Upper lobe of left lung (tissue), 6 donors: ENCODE measurements around the gene SEC22A. TPM values are rescaled to one million over a fixed set of nuclear protein-coding genes. Genes with fewer than 3 reads are reported as not detected.

Experiments
- ATAC-seq, 2 donors: fragments of 200-7000 bp; cut with Tn5 transposase; one replicate each; pipeline ENCODE4 v1.9.1; 2022; ENCODE audit warnings: mild to moderate bottlenecking in 2 of 2, moderate library complexity in 2 of 2; ENCODE audit not compliant: low FRiP score in 2 of 2
- DNase-seq, 2 donors: peaks; one replicate each; pipeline ENCODE4 v3.0.0-alpha.2; 2019 to 2020
- H3K27ac ChIP-seq, 4 donors: fragments of 200-600 bp; sonication (generic); one replicate each; pipeline ENCODE4 v1.5.1; 2016 to 2019
- H3K27me3 ChIP-seq, 4 donors: fragments of 200-600 bp; sonication (generic); one replicate each; pipeline ENCODE4 v1.5.1; 2017 to 2019
- H3K36me3 ChIP-seq, 4 donors: fragments of 200-600 bp; sonication (generic); one replicate each; pipeline ENCODE4 v1.5.1; 2016 to 2019
- H3K4me1 ChIP-seq, 4 donors: fragments of 200-600 bp; sonication (generic); one replicate each; pipeline ENCODE4 v1.5.1; 2018 to 2019
- H3K4me3 ChIP-seq, 4 donors: fragments of 200-600 bp; sonication (generic); one replicate each; pipeline ENCODE4 v1.5.1; 2017 to 2019; ENCODE audit warnings: mild to moderate bottlenecking in 2 of 4, moderate library complexity in 1 of 4
- H3K9me3 ChIP-seq, 4 donors: fragments of 200-600 bp; sonication (generic); one replicate each; pipeline ENCODE4 v1.5.1; 2018 to 2019
- CTCF ChIP-seq, 6 experiments: fragments of 450-650 bp in 4 of 6; fragments of 200-600 bp in 2 of 6; sonication (generic) in 2 of 6; IDR thresholded peaks; one replicate each; pipeline ENCODE4 v1.5.1; 2016 to 2019; ENCODE audit warnings: antibody characterized with exemption in 6 of 6
- EP300 ChIP-seq, 4 donors: sonication (generic); formaldehyde crosslinking; IDR thresholded peaks; one replicate each; pipeline ENCODE4 v1.5.1; 2017; ENCODE audit warnings: antibody characterized with exemption in 4 of 4, control low read depth in 2 of 4
- POLR2A ChIP-seq, 4 donors: fragments of 450-650 bp; IDR thresholded peaks; one replicate each; pipeline ENCODE4 v1.5.1; 2016 to 2017; ENCODE audit warnings: antibody characterized with exemption in 4 of 4, mild to moderate bottlenecking in 2 of 4
- POLR2AphosphoS5 ChIP-seq, 2 donors: sonication (generic); formaldehyde crosslinking; IDR thresholded peaks; one replicate each; pipeline ENCODE4 v1.5.1; 2017; ENCODE audit warnings: antibody characterized with exemption in 2 of 2
- WGBS, 2 donors: methylation state at CpG; one replicate each; pipeline ENCODE4 v1.1.5; 2017 to 2018; 5-methylcytosine and 5-hydroxymethylcytosine counted together
- total RNA-seq, 6 donors: library from RNA; depleted of rRNA in 4 of 6; stranded (reverse); fragments of >200 nt in 4 of 6; gene quantifications; one replicate each; pipeline versions ENCODE4 v1.1.0 to v1.2.1, GENCODE V29; 2016 to 2021
- donor health status: DM: no; HTN: no; CAD: no; lungs with moderate emphysema.
- donor health status: DM: no; HTN: yes; CAD: no; lungs with severe emphysema.

Gene SEC22A
- total RNA-seq, 6 donors from 2014 or later, result 5.5 to 22.5 (median 12.3) TPM

GRCh38 chr3:123317716-123318115 lies 116.0 kb downstream of the SEC22A start:
- Histone ChIP-seq H3K9me3 (no peaks in the 10 kb centered on the region), H3K36me3 (no peaks in the 10 kb centered on the region), H3K4me1 (no peaks in the 10 kb centered on the region), H3K4me3 (no peak overlapping the region), H3K27ac (no peak overlapping the region), H3K27me3 (no peaks in the 10 kb centered on the region)
- no peak for ATAC-seq
- TF ChIP-seq POLR2AphosphoS5 (IDR thresholded peaks at IDR 0.05) (no peak), EP300 (IDR thresholded peaks at IDR 0.05) (no peak), POLR2A (IDR thresholded peaks at IDR 0.05) (no peak), CTCF (IDR thresholded peaks at IDR 0.05) (no peak)
- DNase-seq, result no peak
- 84 to 91% methylated on average over 14 of the region's 14 CpGs for WGBS, 2 donors

- no peaks in the 10 kb centered on the region for H3K4me1 ChIP-seq
- DNase-seq, result no peak
Observed at GRCh38 chr3:123318374-123318773, 116.6 kb downstream of the SEC22A start.

DNA sequence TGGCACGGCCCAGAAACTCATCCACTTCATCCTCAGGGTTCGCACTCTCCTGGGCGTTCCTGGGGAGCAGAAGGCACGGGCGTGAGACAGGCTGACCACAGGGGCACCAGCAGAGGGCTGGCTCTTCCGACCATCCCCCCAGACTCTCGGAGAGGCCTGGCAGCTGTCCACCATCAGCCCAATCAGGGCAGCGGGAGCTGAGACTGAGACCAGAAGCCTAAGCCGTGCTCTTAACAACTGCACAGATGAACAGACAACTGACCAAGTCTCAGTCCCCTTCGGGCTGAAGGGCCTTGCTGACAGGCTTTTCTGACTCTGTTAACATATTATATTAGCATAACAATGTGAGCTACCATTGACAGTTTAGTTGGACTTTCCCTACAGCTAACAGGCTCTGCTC lies 118.0 kb downstream of the SEC22A start:
- H3K4me1 ChIP-seq, result no peaks in the 10 kb centered on the region
- WGBS, 2 donors, result 40 to 53% methylated on average over 3 to 10 of the region's 10 CpGs
- H3K9me3 ChIP-seq, result no peaks in the 10 kb centered on the region
- H3K36me3 ChIP-seq, result no peaks in the 10 kb centered on the region
- TF ChIP-seq POLR2A (IDR thresholded peaks at IDR 0.05), result no peak
- no peak for TF ChIP-seq CTCF (IDR thresholded peaks at IDR 0.05)
- no peak for TF ChIP-seq POLR2AphosphoS5 (IDR thresholded peaks at IDR 0.05)
- TF ChIP-seq EP300 (IDR thresholded peaks at IDR 0.05), result no peak
- no peak overlapping the region for H3K27ac ChIP-seq
- DNase-seq (no peak), ATAC-seq (no peak)
- no peaks in the 10 kb centered on the region for H3K27me3 ChIP-seq
- no peak overlapping the region for H3K4me3 ChIP-seq

More at GRCh38 chr3:123318374-123318773, 116.6 kb downstream of the SEC22A start:
- no peak for TF ChIP-seq EP300 (IDR thresholded peaks at IDR 0.05)
- TF ChIP-seq POLR2AphosphoS5 (IDR thresholded peaks at IDR 0.05), result no peak
- TF ChIP-seq POLR2A (IDR thresholded peaks at IDR 0.05), result no peak
- TF ChIP-seq CTCF (IDR thresholded peaks at IDR 0.05), result no peak
- Histone ChIP-seq H3K4me3 (no peak overlapping the region), H3K27me3 (no peaks in the 10 kb centered on the region), H3K36me3 (no peaks in the 10 kb centered on the region), H3K27ac (no peak overlapping the region), H3K9me3 (no peaks in the 10 kb centered on the region)
- 75 to 85% methylated on average over 2 to 3 of the region's 3 CpGs for WGBS, 2 donors
- ATAC-seq, result no peak

DNA sequence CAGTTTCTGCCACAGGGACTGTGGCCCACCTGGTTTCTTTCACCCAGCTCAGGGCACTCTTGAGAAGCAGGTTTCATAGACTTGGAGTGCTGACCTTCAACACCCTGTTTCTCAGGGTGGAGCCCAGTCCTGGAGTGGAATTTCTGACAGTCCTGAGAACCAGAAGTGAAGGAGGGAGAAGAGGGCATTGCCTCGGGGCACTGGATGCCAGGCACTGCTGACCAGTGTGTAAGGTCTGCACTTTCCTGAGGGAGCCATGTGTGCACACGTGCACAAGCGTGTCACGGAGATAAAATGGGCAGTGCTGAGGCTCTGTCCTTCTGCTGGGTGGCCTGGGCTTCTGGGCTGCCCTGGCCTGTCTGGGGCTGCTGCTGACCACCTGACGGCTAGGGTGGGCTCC lies 118.5 kb downstream of the SEC22A start:
- Histone ChIP-seq H3K4me3 (no peak overlapping the region), H3K27ac (no peak overlapping the region), H3K36me3 (no peaks in the 10 kb centered on the region), H3K9me3 (no peaks in the 10 kb centered on the region), H3K27me3 (no peaks in the 10 kb centered on the region), H3K4me1 (no peaks in the 10 kb centered on the region)
- ATAC-seq, result peak in 1 of 2 donors; percentile 22
- no peak for DNase-seq
- WGBS, 2 donors, result 82 to 83% methylated on average over 5 of the region's 5 CpGs
- TF ChIP-seq POLR2A (IDR thresholded peaks at IDR 0.05), result no peak
- TF ChIP-seq POLR2AphosphoS5 (IDR thresholded peaks at IDR 0.05), result no peak
- TF ChIP-seq EP300 (IDR thresholded peaks at IDR 0.05), result no peak
- TF ChIP-seq CTCF (IDR thresholded peaks at IDR 0.05), result no peak

DNA sequence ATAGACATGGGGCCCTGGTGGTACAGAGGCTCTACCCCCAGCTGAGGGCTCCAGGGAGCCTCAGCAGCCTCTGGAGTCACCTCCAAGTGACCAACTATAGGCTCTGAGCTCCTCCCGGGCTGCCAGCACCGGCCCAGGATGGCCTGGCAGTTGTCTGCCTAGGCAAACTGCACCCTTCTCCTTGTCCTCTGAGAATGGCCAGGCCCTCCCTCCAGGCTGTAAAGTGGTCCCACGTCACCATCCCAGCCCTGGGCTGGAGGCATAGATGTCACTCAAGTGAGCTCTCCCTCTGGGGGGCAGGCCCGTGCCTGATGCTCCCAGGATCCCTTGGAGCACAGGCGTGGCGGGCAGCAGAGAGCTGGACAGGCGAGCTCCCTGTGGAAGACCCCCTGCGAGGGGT lies 120.1 kb downstream of the SEC22A start:
- H3K27me3 ChIP-seq, result no peaks in the 10 kb centered on the region
- no peak overlapping the region for H3K4me3 ChIP-seq
- no peaks in the 10 kb centered on the region for H3K9me3 ChIP-seq
- H3K36me3 ChIP-seq, result no peaks in the 10 kb centered on the region
- H3K4me1 ChIP-seq, result no peaks in the 10 kb centered on the region
- TF ChIP-seq POLR2AphosphoS5 (IDR thresholded peaks at IDR 0.05) (no peak), POLR2A (IDR thresholded peaks at IDR 0.05) (no peak), EP300 (IDR thresholded peaks at IDR 0.05) (no peak), CTCF (IDR thresholded peaks at IDR 0.05) (no peak)
- peak in 1 of 2 donors; percentile 59 for DNase-seq
- H3K27ac ChIP-seq, result no peak overlapping the region
- no peak for ATAC-seq
- 84 to 85% methylated on average over 4 to 8 of the region's 8 CpGs for WGBS, 2 donors
